IPS-NIHi11 (cell line): ENCODE results near the gene SLC7A4.

Experiments
- DNase-seq: peaks from one replicate; pipeline ENCODE4 v3.0.0; 2012; ENCODE audit warnings: mixed read lengths, low spot score

Gene SLC7A4

DNA sequence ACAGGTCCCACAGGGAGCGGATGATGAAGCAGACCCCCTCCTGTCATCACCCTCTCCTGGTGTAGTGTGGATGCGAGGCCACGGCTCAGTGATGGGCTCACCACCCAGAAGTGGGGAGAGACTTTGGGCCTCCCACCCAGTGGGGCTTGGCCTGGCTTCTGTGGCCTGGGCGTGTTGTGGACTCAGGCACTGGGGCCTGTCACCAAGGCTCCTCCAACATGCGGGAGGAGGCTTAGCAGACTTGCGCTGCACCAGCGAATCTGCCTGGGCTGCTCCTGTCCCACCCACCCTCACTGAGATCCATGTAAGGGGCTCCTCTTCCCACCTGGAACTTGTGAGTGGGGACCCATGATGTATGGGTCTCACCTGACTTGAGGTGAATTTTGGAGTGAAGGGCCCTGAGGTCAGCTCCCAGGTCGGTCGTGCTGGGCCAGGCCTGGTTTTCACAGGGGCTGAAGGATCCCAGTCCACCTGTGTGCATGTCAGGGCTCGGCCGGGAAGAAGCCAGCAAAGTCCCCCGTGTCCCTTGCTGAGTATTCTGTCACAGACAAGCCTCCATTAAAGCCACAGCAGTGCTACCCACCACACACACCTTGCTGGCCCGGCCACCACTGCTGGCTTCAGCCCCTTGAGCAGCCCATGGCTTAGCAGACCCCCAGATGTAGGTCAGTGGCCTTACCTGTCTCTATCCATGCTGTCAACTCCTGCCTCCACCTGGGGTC is 34.7 kb downstream of the SLC7A4 start:
- DNase-seq, result no peak

DNA sequence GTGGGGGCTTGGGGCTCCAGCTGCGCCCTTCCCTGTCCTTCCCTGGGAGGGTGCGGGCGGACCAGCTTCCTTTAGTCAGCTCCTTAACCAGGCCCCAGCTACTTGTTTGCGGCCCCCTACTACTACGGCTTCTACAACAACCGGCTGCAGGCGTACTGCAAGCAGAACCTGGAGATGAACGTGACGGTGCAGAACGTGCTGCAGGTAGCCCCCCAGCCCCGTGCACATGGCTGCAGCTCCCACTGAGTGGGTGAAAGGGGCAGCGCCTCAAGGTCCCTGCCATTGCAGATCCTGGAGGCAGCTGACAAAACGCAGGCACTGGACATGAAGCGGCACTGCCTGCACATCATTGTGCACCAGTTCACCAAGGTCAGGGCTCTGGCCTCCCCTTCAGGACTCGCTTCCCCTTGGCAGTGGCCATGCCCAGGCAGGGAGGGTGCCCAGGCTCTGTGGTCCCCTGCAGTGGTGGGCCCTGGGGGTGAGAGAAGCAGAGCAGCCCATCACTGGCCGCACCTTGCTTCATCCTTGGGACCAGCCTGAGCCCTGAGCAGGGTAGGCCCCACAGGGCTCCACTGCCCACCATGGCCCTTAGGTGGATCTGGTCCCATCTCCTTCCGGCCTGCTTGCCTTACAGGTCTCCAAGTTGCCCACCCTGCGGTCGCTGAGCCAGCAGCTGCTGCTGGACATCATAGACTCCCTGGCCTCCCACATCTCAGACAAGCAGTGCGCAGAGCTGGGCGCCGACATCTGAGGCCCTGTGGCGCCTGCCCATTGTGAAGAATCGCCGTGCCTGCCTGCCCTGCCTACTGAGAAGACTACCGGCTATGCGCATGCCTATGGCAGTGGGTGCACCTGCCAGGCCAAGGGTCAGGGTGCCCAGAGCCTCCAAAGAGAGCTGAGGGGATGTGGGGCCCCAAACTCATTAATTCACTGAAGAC is 35.5 kb downstream of the SLC7A4 start:
- no peak for DNase-seq

DNA sequence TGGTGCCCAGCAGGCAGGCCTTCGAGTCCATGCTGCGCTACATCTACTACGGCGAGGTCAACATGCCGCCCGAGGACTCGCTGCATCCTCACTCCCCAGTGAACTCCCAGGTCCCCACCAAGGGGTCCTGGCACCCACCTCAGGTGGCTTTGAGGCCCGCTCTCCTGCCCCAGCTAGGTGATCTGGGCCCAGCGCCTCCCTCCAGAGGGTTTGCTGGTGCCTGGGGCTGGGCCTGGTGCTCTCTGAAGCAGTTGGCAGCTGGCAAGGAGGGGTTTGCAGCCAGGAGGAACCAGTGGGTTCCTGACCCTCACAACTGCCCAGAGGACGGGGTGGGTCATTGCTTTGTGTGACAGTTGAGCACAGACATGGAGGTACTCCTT is 36.3 kb downstream of the SLC7A4 start:
- DNase-seq, result no peak

DNA sequence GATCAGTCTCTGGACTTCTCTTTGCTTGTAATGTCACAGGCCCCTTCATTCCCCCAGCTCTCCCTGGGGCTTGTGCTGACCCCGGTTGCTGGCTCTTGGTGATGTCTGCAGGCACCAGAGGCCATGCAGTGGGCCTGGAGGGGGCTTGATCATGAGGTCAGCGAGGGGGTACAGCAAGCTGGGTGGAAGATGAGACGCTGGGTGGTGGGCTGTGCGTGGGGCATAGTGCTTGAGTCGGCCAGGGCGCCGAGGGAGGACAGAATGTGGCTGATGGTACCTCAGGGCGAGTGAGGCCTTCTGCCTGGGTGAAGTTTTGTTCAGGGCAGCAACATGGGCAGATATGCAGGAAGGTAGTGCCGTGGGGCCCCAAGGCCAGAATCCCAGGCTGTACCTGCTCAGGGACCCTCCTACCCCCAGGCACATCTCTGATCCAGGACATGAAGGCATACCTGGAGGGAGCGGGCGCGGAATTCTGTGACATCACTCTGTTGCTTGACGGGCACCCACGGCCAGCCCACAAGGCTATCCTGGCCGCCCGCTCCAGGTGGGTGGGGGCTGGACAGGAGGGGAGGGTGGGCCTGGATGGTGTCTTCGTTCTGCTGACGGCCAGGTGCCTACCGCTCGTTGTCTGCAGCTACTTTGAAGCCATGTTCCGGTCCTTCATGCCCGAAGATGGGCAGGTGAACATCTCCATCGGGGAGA is 36.9 kb downstream of the SLC7A4 start:
- no peak for DNase-seq

DNA sequence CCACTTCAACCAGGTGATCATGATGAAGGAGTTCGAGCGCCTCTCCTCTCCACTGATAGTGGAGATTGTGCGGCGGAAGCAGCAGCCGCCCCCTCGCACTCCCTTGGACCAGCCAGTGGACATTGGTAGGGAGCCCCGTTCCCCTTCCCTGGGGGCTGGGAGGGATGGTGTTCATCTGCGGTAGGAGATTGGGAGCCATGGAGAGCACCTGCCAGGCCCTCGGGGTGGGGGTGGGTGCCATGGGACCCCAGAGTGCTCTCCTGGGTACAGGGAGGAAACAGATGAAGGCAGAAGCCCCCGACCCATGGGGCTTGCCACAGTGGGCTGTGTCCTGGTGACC is 37.5 kb downstream of the SLC7A4 start:
- no peak for DNase-seq

DNA sequence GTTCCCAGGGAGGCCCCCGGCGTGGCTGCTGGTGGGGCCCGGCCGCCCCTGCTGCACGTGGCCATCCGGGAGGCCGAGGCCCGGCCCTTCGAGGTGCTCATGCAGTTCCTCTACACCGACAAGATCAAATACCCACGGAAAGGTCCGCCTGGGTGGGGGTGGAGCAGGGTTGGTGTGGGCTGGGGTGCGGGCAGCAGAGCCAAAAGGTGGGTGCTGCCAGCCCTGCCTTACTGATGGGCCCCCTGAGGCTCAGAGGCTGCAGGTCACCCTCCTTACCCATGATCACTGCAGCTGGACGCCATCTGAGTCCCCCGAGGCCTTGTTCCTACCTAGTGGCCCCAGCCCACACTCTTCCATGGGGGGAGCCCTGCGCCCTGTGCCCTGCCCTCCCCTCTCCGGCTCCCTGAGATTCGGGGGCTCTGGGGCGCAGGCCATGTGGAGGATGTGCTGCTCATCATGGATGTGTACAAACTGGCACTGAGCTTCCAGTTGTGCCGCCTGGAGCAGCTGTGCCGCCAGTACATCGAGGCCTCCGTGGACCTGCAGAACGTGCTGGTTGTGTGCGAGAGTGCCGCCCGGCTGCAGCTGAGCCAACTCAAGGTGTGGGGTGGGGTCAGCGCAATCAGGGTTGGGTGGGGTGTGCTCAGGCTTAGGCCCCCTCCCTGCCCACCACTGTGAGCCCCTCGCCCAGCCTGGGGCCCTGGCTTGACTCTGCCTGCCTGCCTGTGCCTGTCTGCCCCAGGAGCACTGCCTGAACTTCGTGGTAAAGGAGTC is 38.0 kb downstream of the SLC7A4 start:
- DNase-seq, result no peak

DNA sequence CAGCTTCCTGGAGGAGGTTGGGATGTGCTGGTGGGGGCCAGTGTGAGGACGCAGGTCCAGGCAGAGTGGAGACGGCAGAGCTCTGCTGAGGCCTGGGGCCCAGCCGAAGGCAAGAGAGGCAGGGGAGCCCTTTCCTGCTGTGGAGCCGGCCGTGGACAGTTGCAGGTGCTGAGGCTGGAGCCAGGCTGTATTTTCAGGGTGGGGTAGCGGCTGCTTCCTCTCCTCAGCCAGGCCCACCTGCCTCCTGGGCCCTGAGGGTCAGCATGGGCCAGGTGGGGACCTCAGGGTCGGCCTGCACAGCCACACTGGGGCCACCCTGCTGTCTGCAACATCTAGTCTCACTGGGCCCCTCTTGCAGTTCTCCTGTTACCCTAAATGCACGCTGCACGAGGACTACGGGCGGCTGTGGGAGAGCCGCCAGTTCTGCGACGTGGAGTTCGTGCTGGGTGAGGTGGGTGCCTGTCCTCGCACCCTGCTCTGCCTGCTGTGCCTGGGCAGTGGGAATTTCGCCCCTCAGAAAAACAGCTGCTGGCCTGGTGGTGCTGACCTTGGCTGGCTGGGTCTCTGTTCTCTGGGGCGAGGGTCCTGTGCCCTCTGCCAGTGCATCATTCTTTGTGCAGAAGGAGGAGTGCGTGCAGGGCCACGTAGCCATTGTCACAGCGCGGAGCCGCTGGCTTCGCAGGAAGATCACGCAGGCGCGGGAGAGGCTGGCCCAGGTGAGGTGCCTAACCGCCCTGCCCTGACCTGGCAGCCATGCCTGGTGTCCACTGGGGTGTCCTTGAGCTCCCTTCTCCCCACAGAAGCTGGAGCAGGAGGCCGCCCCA is 38.8 kb downstream of the SLC7A4 start:
- DNase-seq, result no peak

DNA sequence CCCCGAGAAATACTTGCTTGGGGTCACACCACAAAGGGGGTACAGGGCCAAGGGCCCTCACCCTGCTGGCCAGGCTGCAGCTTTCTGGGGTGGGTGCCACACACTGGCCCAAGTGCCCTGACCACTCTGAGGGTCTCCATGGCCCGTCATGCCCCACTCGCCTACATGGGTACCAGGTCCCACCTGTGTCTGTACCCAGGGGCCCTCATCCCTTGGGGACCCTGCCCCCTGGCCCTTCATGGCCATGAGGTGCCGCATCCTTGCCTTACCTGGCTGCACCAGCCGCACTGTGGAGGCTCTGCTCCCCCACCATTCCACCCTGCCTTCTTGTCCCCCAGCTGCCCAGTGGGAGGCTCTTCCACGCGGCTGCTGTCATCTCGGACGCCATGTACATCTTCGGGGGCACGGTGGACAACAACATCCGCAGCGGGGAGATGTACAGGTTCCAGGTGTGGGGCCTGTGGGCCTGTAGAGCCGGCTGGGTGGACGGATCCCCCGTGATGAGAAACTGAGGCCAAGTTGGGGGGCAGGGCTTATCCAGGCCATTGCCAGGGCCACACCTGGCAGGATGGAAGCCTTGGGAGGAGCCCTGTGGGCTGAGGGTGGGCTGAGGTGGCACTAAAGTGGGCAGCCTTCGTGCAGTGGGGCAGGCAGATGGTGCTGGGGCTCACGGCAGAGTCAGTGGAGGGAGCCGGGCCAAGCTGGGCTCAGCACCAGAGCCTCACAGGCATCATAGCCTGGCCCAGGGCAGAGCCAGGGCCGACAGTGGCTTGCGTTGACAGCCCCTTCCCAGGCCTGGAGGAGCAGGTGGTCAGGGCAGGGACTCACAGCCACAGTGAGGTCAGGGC is 39.7 kb downstream of the SLC7A4 start:
- DNase-seq, result no peak

DNA sequence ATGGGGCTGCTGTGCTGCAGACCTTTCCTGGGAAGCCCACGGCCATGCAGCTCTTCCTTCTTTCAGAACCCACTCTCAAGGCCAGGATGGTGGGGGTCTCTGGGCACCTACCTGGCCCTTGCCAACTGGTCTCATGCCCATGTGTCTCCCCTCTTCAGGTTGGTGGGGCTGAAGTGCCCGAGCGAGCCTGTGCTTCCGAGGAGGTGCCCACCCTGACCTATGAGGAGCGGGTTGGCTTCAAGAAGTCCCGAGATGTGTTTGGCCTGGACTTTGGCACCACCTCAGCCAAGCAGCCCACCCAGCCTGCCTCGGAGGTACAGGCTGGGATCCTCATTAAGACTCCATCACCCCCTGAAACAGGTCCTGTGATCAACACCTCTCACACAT is 40.3 kb downstream of the SLC7A4 start:
- DNase-seq, result no peak

DNA sequence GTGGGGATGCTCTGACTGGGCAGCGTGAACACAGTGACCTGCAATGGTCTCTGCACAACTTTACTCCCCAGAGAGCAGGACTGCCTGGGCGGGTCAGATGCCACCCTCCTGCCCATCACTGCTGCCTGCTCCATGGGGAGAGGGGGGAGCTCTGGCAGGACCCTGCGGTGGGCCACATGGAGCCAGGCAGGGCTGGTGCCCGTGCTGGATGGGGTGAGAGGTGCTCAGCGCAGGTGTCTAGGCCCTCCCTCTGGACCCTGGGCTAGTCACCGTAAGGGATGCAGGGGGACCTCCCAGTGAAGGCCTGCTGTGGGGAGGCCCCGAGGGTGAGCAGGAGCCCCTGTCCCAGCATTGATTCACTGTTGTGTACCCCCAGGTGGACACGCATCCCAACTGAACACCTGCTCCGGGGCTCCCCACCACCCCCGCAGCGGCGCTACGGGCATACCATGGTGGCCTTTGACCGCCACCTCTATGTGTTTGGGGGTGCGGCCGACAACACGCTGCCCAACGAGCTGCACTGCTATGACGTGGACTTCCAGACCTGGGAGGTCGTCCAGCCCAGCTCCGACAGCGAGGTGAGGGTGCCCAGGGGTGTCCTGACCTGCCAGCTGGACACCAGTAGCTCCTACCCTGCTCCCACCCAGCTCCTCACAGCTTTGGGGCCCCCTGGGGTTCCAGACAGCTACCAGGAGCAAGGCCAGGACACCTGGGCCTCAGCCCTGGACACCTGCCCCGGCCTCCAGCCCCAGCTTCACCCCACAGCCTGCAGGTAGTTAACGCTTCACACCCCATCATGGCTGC is 40.9 kb downstream of the SLC7A4 start:
- DNase-seq, result no peak

DNA sequence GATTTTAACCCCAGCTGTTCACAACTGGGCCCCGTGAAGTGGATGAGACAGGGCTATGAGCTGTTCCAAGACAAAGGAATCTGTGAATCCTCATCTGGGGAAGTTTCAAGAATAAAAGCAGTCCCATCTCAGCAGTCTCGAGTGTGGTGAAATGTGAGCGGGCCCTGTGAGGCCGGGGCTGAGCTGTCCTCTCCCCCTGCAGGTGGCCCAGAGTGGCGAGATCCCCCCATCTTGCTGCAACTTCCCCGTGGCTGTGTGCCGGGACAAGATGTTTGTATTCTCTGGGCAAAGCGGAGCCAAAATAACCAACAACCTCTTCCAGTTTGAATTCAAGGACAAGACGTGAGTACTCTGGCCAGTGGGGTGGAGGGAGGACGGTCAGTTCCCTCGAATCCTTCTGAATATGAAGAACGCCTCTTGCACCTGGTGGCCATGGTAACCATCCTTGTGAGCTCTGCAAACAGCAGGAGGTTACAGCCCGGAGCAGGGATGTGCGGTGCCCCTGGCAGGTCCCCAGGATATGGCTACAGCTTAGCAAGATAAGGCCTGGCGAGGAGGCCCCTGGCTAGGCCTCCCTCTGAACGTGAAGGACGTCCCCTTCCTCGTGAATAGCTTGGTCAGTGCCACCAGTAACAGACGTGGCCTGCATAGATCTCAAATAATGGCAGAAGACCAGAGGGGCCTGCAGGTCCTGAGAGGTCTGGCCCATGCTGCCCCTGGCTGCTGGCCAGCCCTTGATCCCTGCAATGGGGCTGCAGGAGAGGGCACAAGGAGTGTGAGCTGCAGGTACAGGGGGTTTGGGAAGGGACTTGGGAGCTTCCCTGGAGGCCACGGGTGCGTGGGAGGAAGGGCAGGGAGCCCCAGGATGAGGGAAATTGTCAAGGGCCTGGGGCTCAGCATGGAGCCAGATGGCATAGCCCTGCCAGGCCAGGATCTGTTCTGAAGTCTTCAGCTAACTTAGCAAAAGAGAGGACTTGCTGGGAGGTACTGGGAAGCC is 41.9 kb downstream of the SLC7A4 start:
- DNase-seq, result no peak

DNA sequence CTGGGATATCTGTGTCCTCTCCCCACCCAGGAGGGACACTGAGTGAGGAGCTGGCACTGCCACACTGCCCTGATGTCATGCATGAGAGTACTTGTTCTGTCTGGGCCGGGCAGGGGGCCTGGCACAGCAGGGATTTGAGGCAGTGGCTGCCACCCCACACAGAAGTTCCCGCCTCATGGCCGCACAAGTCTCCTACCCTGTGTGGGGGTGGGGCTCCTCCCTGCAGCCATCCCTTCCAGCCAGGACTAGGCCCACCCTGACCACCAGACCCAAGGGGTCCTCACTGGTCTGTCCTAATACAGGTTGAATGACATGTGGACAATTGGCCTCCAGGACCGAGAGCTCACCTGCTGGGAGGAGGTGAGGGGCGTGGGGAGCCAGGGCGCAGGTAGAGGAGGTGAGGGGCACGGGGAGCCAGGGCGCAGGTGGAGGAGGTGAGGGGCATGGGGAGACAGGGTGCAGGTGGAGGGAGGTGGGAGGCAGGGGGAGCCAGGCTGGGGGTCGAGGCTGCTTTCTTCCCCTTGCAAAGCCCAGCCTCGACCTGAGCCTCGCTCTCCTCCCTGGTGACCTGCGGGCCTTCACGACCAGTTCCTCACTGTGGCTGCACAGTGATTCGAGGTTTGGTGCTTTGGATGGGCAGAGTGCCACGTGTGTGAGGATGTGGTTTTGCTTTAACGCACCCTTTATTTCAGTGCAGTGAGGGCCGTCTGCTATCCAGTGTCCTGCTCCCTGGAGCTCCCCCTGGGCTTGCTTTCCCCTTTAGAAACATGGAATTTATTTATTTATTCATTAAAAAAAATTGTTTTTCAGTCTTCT is 42.8 kb downstream of the SLC7A4 start:
- DNase-seq, result no peak

DNA sequence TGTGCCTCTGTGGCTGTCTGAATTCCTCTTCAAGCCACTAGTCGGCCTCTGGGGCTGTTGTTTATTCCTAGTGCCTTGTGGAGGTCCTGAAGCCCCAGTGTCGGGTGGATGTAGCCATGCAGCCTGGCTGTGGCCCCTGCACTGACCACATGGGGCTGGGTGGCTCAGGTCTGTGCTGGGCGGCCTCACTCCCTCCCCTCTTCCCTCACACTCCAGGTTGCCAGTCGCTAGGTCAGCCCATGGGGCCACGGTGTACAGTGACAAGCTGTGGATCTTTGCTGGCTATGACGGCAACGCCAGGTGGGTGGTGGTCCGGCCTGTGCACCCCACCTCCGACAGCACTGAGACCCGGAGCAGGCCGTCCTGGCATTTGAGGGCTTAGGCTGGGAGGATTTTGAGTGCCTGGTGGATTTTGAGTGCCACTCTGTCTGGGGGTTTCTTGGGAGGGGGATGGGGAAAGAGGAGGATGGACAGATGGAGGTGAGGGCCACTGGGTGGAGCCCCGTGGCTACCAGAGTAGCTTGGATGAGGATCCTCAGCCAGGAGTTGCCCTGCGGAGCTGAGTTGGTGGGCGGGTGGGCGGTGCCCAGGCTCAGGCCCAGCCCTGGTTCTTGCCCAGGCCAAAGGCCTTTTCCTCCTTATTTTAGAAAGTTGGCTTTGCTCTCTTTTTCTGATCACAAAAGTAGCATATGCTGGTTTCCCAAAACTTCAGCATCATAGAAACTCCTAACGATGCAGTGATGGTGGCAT is 43.6 kb downstream of the SLC7A4 start:
- DNase-seq, result no peak

DNA sequence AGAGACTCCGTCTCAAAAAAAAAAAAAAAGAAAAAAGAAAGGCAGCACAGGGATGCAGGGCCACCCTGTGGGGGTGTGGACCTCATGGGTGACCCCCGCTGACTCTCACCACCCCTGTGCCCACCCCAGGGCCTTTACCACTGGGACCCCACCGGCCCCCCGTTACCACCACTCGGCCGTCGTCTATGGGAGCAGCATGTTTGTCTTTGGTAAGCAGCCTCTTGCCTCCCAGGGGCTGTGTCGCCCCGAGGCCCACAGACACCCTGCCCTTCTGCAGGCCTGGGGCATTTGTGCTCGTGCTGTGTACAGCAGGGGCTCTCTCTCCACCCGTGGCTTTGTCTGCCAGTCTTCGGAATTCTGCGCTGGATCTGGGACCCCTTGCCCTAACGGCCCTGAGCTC is 45.0 kb downstream of the SLC7A4 start:
- no peak for DNase-seq

DNA sequence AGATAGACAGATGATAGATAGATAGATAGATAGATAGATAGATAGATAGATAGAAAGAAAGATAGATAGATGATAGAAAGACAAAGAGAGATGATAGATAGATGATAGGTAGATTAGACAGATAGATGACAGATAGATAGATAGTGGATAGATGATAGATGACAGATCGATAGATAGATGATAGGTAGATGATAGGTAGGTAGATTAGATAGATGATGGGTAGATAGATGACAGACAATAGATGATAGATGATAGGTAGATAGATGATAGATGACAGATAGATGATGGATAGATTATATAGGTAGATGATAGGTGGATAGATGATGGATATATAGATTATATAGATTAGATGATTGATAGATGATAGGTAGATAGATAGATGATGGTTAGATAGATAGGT is 46.0 kb downstream of the SLC7A4 start:
- no peak for DNase-seq

DNA sequence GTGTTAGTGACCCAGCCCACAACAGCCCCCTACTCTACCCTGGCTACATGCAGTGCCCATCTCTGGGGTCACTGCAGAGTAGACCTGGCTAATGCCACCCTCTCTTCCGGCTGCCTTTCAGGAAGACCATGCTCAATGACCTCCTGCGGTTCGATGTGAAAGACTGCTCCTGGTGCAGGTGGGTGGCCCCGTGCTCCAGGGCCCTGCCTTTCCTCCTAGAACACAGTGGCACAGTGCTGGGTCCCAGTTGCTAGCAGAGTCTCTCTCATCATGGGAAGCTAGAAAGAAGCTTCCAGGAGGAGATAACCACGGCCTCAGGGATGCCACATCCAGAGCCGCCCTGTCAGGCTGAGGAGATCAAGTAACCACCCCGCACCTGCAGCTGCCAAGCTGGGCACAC is 46.6 kb downstream of the SLC7A4 start:
- no peak for DNase-seq
